NCI-H1694 treated with DMSO at 0.1 percent for 48 hours (cell line): Measurements from ENCODE around the gene PIK3R5.

Experiments used
- DNase-seq: peaks from one replicate; lab custom pipeline; 2025; lab: John Stamatoyannopoulos, UW

The PIK3R5 gene

GRCh38 chr17:8879410-8879809 is 86.1 kb downstream of the PIK3R5 start:
- no peak for DNase-seq

- no peak for DNase-seq
Measured at GRCh38 chr17:8877984-8878383, 87.5 kb downstream of the PIK3R5 start.

- no peak for DNase-seq
Measured at GRCh38 chr17:8875957-8876356, 89.5 kb downstream of the PIK3R5 start.

- no peak for DNase-seq
Measured at GRCh38 chr17:8875436-8875835, 90.1 kb downstream of the PIK3R5 start.

- DNase-seq: no peak
Measured at GRCh38 chr17:8873801-8874715, 91.4 kb downstream of the PIK3R5 start.

- no peak for DNase-seq
Measured at GRCh38 chr17:8872705-8873435, 92.6 kb downstream of the PIK3R5 start.

GRCh38 chr17:8872036-8872704 is 93.3 kb downstream of the PIK3R5 start:
- DNase-seq: no peak

GRCh38 chr17:8871081-8871581 is 94.4 kb downstream of the PIK3R5 start:
- no peak for DNase-seq

GRCh38 chr17:8870406-8871040 is 95.0 kb downstream of the PIK3R5 start:
- no peak for DNase-seq

GRCh38 chr17:8869114-8869815 is 96.2 kb downstream of the PIK3R5 start:
- no peak for DNase-seq

GRCh38 chr17:8868529-8868951 is 97.0 kb downstream of the PIK3R5 start:
- DNase-seq: no peak

GRCh38 chr17:8868092-8868491 is 97.4 kb downstream of the PIK3R5 start:
- DNase-seq: no peak

GRCh38 chr17:8867361-8867981 is 98.0 kb downstream of the PIK3R5 start, which contains the start of gene PIK3R6:
Gene PIK3R6 (minus strand): TSS chr17:8867674. CDS start chr17:8849794, 17,880 bp downstream.
- no peak for DNase-seq

- DNase-seq: no peak
Measured at GRCh38 chr17:8865811-8866210, 99.7 kb downstream of the PIK3R5 start.

GRCh38 chr17:8865385-8865784 is 100.1 kb downstream of the PIK3R5 start:
- DNase-seq: no peak

GRCh38 chr17:8862213-8863056 is 103.1 kb downstream of the PIK3R5 start:
- DNase-seq: no peak

- no peak for DNase-seq
Measured at GRCh38 chr17:8861495-8862181, 103.9 kb downstream of the PIK3R5 start.

GRCh38 chr17:8859804-8860430 is 105.6 kb downstream of the PIK3R5 start:
- no peak for DNase-seq
